NCI-H2196 treated with DMSO at 0.1 percent for 48 hours (cell line): ENCODE results near the gene GRM4.
A peak's percentile ranks its signal among the peaks of the same experiment; 100 is the strongest.

Experiments
- DNase-seq: peaks from one replicate; lab custom pipeline; 2025; ENCODE audit not compliant: unreplicated experiment; lab: John Stamatoyannopoulos, UW

GRM4 gene

GRCh38 chr6:34086558-34086957 lies 59.3 kb downstream of the GRM4 start:
- DNase-seq: no peak

DNA sequence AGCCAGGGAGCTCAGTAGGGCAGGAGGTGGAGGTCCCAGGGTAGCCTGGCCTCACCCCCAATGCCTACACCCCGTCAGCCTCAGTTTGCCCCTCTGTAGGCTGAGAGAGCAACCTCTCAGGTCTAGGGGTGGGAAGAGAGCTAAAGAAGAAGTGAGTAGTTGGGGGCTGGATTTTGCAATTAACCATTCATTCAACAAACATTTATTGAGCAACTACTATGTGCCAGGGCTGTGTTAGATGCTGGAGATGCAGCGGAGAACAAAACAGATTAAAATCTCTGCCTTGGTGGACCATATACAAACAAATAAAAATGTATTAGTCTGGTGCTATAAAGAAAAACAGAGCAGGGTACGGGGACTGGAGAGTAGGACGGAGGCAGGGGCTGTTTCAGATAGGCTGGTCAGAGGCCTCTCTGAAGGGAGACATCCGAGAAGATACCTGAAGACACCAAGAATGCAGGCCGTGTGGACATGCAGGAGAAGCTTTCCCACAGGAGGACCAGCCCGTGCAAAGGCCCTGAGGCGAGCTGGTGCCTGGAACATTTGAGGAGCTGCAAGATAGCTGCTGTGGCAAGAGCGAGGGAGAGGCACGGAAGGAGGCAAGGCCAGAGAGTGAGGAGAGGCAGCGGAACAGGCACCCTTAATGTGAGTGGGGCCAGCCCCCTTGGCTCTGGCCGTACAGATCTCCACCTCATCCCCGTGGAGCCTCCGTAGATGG lies 60.3 kb downstream of the GRM4 start:
- no peak for DNase-seq

GRCh38 chr6:34084591-34085290 lies 61.1 kb downstream of the GRM4 start:
- no peak for DNase-seq

DNA sequence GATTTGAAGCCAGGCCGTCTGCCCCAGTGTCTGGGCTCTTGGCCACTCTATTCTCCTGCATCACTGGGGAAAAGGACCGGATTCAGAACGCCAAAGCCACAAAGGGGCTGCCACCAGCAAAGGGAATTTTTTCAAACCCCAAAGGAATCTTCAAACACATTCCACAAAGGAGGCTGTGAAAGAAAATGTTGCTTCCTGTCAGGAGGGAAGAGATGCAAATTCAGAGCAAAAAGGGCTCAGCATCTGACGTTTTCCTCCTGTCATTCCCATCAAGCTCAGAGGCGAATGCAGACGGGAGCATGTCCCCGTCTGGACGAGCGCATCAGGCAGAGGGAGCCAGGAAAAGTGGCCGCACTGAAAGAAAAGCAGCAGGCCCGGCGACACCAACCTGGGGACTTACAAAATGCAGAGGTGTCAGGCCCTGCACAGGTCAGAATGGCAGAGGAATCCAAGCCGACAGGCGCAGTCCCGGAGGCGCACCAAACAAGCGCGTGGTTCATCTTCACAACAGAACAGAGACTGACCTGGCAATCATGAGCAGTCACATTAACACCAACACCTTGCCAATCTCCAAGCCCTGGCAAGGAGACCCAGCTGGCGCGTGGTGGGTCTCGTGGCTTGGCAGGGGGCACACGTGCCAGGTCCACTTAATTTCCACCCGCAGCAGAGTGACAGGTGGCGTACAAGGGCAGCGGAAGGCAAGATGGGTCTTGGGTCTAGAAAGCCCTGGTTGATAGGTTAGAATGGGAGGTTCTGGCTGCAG lies 62.8 kb downstream of the GRM4 start:
- no peak for DNase-seq

DNA sequence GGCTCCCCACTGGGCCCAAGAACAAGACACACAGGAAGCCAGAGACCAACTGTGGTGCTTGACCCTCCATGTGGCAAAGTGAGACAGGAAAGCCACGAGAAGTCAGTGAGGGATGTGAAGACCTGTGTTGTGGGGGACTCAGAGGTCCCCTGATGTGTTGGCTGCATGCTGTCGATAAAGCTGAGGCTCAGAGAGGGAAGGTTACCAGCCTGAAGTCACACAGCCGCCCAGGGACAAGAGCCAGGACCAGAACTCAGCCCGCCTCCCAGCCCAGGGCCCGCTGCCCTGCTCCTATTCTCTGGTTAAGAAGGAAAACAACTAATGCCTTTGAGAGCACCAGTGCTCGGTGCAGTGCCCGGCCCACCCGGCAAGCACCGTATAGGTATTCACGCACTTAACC lies 63.5 kb downstream of the GRM4 start:
- no peak for DNase-seq

DNA sequence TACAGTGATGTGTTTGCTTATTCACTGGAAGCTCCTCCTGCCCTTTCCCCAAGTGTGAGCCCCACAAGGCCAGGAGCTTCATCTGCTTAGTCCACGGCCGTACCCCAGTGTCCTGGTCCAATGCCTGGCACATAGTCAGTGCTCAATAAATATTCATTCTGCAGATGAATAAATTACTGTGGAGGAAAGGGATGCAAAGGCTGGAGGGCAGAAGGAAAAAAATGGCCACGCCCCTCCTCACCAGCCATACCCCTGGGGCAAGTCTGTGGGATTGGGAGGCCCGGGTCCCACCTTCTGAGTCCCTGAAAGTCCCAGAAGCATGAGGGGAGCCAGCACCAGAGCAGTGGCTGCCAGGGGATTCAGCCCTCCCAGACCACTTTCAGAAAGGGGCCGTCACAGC lies 65.5 kb downstream of the GRM4 start:
- DNase-seq: no peak

DNA sequence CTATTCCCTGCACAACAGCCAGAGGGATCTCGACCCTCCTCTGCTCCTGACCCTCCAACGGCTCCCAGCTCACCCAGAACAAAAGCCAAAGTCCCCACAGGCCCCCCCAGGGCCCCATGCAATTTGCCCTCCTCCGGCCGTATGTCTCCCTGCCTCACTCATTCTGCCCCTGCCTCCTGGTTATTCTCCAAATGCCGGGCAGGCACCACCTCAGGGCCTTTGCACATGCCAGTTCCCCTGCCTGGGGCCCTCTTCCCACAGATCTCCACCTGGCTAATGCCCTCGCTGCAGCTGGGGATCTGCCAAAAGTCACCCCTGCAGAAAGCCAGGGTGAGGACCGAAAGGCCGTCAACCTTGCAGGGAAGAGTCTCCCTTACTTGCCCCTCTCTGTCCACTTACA lies 66.0 kb downstream of the GRM4 start:
- no peak for DNase-seq

DNA sequence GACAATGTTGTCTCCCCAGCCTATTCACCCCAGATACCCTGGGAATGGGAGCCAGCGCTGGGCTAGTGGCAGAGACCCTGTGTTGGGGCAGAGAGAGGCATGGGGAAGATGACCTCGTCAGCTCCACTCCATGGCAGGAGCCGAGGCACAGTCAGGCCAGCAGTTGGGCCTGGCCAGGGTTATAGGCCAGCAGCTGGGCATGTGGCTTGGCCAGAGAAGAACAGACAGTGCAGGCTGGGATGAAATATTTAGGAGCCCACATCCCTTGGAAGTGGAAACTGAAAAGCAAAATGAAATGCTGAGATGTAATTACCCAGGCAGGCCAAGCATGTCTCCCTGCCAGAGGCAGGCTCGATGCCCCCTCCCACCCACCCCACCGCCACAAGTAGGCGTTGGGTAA lies 70.0 kb downstream of the GRM4 start:
- no peak for DNase-seq

GRCh38 chr6:34074064-34074742 lies 71.7 kb downstream of the GRM4 start:
- peak; percentile 9 for DNase-seq

DNA sequence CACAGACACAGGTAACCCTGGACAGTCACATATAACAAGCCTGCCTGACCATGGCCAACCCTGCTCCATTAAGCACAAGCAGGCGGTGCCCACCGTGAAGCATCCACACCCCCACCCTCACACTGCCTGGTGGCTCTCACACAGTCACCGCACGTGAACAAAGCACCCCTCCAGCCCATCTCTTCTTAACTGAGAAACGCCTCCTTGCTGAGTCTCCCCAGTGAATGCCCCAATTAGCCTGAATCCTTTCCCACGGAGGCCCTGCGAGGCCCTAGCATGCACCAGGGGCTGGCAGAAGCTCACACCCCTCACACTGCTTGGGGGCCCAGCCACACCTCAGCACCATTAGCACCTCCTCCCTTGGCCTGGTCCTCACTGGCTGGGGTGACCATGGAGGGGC lies 72.3 kb downstream of the GRM4 start:
- no peak for DNase-seq

GRCh38 chr6:34072727-34073126 lies 73.2 kb downstream of the GRM4 start:
- no peak for DNase-seq

- DNase-seq: no peak
Observed at GRCh38 chr6:34071884-34072379, 74.0 kb downstream of the GRM4 start.

DNA sequence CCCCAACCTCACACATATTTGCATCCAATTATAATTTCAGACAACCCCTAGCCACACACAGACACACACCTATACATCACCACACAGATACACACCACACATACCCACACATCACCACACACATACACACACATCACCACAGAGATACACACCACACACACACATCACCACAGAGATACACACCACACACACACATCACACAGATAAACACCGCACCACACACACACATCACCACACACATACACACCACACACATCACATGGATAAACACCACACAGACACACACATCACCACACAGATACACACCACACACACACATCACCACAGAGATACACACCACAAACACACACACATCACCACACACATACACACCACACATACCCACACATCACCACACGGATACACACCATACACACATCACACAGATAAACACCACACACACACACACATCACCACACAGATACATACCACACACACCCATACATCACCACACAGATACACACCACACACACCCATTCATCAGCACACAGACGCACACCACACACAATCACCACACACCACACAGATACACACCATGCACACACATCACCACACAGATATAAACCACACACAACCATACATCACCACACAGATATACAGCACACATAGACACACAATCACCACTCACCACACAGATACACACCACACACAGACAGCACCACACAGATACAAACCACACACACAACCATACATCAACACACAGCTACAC lies 74.6 kb downstream of the GRM4 start:
- no peak for DNase-seq

DNA sequence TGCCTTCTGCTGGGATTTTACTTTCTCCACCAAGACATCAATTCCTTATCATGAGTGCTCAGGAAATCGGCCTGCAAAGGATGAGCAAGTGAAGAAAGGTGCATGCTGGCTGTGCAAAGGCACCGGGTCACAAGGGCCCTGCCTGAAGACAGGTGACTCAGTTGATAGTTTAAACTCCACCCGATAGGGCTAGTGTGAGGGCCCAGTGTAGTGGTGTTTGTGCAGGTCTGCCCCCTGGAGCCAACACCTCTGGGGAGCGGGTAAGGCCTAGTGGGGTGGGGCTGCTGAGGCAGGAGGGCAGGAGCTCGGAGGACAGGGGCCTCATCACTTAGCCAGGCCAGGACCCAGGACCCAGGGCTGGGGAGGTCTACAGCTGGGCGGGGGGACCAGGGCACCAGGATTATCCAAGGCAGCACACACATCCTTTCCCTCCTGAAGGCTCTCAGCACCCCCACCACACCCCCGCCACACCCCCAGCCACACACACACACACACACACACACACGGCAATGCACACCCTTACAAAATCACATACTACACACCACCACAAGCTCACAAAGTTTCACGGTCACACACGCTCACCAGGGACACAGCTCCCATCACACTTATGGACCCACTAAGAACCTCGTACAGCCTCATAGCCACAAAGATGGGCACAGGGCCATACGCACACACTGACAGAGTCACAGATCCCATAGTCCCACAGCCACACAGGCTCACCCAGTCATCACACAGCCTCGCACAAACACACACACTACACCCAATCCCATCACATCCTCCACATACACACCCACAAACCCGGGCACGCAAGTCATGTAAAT lies 75.4 kb downstream of the GRM4 start:
- no peak for DNase-seq

- no peak for DNase-seq
Observed at GRCh38 chr6:34068462-34069044, 77.3 kb downstream of the GRM4 start.

- DNase-seq: no peak
Observed at GRCh38 chr6:34067814-34068213, 78.1 kb downstream of the GRM4 start.

- DNase-seq: no peak
Observed at GRCh38 chr6:34066772-34067770, 78.8 kb downstream of the GRM4 start.

DNA sequence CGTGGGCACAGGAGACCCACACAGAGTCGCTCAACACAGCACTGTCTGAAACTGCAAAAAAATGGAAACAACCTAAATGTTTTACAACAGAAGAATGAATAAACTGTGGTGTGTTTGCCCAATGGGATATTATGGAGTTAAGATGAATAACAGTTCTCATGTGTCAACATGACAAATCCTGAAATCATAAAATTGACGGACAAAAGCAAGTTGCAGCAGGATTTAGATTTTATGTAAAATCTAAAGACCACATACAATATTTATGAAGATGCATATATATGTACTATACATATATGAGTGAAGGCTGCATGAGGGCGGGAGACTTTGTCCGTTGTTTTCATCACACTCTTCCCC lies 79.7 kb downstream of the GRM4 start:
- DNase-seq: no peak
